Measurements from ENCODE around the gene C22orf39. TPM values are rescaled to one million over a fixed set of nuclear protein-coding genes. Genes with fewer than 3 reads are reported as not detected.

Gene C22orf39
- total RNA-seq, 1 experiment from 2014 or later = 26.5 TPM

DNA sequence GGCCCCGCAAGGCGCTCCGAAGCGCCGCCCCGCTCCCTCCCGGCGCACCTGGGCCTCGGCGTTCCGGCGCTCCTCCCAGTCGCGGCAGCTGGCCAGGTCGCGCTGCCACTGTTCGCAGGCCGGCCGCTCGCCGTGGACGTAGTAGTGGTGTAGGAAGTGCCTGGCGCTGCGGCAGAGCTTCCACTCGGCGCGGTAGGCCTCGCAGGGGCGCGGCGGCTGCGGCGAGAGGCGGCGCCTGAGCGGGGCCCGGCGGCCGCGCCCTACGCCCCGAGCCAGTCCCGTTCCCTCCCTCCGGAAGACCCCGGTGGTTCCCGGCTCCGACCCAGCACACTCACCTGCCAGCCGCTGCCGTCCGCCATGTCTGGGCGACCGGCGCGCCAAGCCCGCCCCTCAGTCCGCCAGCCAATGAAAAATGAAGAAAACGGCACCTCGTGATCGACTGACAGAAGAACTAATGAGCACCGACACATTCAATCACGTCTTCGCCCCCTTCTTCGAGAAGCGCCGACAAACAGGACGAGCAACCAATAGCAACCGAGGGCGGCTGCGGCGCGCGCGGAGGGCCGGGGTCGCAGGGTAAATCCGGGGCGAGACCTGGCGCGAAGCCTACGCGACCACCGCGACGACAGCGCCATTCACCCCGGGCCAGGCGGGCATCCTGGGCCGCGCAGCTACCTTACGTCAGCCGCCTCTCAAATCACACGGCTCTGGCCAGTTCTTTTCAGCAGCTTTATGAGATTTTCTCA is at the start of gene C22orf39 (continued):
- TF ChIP-seq, protein P1, sequence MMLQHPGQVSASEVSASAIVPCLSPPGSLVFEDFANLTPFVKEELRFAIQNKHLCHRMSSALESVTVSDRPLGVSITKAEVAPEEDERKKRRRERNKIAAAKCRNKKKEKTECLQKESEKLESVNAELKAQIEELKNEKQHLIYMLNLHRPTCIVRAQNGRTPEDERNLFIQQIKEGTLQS (CRISPR knock-in tag; conservative IDR thresholded peaks at IDR 0.05) = no peak
- TF ChIP-seq SMAD3 (CRISPR knock-in tag; IDR thresholded peaks at IDR 0.05; ENCODE audit: borderline replicate concordance) (no peak), TEAD4 (CRISPR knock-in tag; IDR thresholded peaks at IDR 0.05) (no peak; the same call in 1 of the 2 replicates), CBFB (CRISPR knock-in tag; IDR thresholded peaks at IDR 0.05; ENCODE audit: low read depth) (no peak), ZNF121 (CRISPR knock-in tag; IDR thresholded peaks at IDR 0.05) (no peak), NFATC4 (CRISPR knock-in tag; IDR thresholded peaks at IDR 0.05) (0 out of 2 replicates have a peak, but pooled peaks have one; percentile 18), NR2C2 (CRISPR knock-in tag; IDR thresholded peaks at IDR 0.05) (no peak), JAZF1 (CRISPR knock-in tag; IDR thresholded peaks at IDR 0.05) (no peak), ZNF232 (CRISPR knock-in tag; IDR thresholded peaks at IDR 0.05) (0 out of 2 replicates have a peak, but pooled peaks have one; percentile 49), TCF7 (CRISPR knock-in tag; IDR thresholded peaks at IDR 0.05; ENCODE audit: low read depth) (no peak)
- TF ChIP-seq, protein P2, sequence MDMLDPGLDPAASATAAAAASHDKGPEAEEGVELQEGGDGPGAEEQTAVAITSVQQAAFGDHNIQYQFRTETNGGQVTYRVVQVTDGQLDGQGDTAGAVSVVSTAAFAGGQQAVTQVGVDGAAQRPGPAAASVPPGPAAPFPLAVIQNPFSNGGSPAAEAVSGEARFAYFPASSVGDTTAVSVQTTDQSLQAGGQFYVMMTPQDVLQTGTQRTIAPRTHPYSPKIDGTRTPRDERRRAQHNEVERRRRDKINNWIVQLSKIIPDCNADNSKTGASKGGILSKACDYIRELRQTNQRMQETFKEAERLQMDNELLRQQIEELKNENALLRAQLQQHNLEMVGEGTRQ (CRISPR knock-in tag; IDR thresholded peaks at IDR 0.05) = no peak
- TF ChIP-seq, protein P3, sequence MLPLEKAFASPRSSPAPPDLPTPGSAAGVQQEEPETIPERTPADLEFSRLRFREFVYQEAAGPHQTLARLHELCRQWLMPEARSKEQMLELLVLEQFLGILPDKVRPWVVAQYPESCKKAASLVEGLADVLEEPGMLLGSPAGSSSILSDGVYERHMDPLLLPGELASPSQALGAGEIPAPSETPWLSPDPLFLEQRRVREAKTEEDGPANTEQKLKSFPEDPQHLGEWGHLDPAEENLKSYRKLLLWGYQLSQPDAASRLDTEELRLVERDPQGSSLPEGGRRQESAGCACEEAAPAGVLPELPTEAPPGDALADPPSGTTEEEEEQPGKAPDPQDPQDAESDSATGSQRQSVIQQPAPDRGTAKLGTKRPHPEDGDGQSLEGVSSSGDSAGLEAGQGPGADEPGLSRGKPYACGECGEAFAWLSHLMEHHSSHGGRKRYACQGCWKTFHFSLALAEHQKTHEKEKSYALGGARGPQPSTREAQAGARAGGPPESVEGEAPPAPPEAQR (CRISPR knock-in tag; IDR thresholded peaks at IDR 0.05) = no peak
- TF ChIP-seq, protein P4, sequence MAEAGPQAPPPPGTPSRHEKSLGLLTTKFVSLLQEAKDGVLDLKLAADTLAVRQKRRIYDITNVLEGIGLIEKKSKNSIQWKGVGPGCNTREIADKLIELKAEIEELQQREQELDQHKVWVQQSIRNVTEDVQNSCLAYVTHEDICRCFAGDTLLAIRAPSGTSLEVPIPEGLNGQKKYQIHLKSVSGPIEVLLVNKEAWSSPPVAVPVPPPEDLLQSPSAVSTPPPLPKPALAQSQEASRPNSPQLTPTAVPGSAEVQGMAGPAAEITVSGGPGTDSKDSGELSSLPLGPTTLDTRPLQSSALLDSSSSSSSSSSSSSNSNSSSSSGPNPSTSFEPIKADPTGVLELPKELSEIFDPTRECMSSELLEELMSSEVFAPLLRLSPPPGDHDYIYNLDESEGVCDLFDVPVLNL (CRISPR knock-in tag; IDR thresholded peaks at IDR 0.05; ENCODE audit: borderline replicate concordance, low read depth) = peak; percentile 85; the same call in 1 of the 2 replicates
- TF ChIP-seq, protein P5, sequence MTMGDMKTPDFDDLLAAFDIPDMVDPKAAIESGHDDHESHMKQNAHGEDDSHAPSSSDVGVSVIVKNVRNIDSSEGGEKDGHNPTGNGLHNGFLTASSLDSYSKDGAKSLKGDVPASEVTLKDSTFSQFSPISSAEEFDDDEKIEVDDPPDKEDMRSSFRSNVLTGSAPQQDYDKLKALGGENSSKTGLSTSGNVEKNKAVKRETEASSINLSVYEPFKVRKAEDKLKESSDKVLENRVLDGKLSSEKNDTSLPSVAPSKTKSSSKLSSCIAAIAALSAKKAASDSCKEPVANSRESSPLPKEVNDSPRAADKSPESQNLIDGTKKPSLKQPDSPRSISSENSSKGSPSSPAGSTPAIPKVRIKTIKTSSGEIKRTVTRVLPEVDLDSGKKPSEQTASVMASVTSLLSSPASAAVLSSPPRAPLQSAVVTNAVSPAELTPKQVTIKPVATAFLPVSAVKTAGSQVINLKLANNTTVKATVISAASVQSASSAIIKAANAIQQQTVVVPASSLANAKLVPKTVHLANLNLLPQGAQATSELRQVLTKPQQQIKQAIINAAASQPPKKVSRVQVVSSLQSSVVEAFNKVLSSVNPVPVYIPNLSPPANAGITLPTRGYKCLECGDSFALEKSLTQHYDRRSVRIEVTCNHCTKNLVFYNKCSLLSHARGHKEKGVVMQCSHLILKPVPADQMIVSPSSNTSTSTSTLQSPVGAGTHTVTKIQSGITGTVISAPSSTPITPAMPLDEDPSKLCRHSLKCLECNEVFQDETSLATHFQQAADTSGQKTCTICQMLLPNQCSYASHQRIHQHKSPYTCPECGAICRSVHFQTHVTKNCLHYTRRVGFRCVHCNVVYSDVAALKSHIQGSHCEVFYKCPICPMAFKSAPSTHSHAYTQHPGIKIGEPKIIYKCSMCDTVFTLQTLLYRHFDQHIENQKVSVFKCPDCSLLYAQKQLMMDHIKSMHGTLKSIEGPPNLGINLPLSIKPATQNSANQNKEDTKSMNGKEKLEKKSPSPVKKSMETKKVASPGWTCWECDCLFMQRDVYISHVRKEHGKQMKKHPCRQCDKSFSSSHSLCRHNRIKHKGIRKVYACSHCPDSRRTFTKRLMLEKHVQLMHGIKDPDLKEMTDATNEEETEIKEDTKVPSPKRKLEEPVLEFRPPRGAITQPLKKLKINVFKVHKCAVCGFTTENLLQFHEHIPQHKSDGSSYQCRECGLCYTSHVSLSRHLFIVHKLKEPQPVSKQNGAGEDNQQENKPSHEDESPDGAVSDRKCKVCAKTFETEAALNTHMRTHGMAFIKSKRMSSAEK (CRISPR knock-in tag; IDR thresholded peaks at IDR 0.05; ENCODE audit: borderline replicate concordance) = no peak

DNA sequence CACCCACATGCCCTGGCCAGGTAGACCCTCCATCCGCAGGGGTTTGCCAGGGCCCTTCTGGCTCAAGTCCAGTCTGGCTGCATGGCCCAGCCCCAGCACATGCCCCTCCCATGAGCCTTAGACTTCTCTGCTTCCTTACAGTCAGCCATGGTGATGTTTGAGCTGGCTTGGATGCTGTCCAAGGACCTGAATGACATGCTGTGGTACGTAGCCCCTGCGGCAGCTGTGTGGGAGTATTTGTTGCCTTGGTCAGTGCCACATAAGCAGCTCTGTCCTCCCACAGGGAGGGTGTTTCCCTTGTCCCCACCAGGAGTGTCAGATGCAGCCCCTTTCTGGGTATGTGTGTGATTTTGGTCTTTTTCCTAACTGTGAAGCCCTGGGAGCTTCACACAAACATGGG is 49.7 kb upstream of the C22orf39 start:
- DNase-seq (ENCODE audit: low spot score) = no peak
- no peak overlapping the region for H3K27ac Mint-ChIP-seq
- ATAC-seq = no peak
- ChIA-PET POLR2A (no interaction called here), CTCF (interaction anchor here (1.4 to 1.8 kb wide), 2 partner anchors 62 to 132 kb away, joined by 4 read pairs; no protein-coding TSS in a partner anchor)
- no peaks in the 10 kb centered on the region for H3K27me3 Mint-ChIP-seq (ENCODE audit: low read depth)
- no peak overlapping the region for H3K4me3 Mint-ChIP-seq
- H3K4me1 Mint-ChIP-seq = no peaks in the 10 kb centered on the region
- H3K36me3 Mint-ChIP-seq = peaks cover 31% of the 10 kb centered on the region
- no peaks in the 10 kb centered on the region for H3K9me3 Mint-ChIP-seq
- TF ChIP-seq, protein P6, sequence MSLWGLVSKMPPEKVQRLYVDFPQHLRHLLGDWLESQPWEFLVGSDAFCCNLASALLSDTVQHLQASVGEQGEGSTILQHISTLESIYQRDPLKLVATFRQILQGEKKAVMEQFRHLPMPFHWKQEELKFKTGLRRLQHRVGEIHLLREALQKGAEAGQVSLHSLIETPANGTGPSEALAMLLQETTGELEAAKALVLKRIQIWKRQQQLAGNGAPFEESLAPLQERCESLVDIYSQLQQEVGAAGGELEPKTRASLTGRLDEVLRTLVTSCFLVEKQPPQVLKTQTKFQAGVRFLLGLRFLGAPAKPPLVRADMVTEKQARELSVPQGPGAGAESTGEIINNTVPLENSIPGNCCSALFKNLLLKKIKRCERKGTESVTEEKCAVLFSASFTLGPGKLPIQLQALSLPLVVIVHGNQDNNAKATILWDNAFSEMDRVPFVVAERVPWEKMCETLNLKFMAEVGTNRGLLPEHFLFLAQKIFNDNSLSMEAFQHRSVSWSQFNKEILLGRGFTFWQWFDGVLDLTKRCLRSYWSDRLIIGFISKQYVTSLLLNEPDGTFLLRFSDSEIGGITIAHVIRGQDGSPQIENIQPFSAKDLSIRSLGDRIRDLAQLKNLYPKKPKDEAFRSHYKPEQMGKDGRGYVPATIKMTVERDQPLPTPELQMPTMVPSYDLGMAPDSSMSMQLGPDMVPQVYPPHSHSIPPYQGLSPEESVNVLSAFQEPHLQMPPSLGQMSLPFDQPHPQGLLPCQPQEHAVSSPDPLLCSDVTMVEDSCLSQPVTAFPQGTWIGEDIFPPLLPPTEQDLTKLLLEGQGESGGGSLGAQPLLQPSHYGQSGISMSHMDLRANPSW (CRISPR knock-in tag; conservative IDR thresholded peaks at IDR 0.05; ENCODE audit: low read depth) = no peak
- TF ChIP-seq SMAD4 (CRISPR knock-in tag; IDR thresholded peaks at IDR 0.05) (no peak), NFYB (CRISPR knock-in tag; conservative IDR thresholded peaks at IDR 0.05; ENCODE audit: low read depth) (no peak), TEAD4 (CRISPR knock-in tag; IDR thresholded peaks at IDR 0.05) (no peak), IRF2 (CRISPR knock-in tag; IDR thresholded peaks at IDR 0.05; ENCODE audit: borderline replicate concordance, low read depth) (no peak)
- TF ChIP-seq, protein P7, sequence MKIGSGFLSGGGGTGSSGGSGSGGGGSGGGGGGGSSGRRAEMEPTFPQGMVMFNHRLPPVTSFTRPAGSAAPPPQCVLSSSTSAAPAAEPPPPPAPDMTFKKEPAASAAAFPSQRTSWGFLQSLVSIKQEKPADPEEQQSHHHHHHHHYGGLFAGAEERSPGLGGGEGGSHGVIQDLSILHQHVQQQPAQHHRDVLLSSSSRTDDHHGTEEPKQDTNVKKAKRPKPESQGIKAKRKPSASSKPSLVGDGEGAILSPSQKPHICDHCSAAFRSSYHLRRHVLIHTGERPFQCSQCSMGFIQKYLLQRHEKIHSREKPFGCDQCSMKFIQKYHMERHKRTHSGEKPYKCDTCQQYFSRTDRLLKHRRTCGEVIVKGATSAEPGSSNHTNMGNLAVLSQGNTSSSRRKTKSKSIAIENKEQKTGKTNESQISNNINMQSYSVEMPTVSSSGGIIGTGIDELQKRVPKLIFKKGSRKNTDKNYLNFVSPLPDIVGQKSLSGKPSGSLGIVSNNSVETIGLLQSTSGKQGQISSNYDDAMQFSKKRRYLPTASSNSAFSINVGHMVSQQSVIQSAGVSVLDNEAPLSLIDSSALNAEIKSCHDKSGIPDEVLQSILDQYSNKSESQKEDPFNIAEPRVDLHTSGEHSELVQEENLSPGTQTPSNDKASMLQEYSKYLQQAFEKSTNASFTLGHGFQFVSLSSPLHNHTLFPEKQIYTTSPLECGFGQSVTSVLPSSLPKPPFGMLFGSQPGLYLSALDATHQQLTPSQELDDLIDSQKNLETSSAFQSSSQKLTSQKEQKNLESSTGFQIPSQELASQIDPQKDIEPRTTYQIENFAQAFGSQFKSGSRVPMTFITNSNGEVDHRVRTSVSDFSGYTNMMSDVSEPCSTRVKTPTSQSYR (CRISPR knock-in tag; IDR thresholded peaks at IDR 0.05) = no peak
- TF ChIP-seq, protein P2 (CRISPR knock-in tag; IDR thresholded peaks at IDR 0.05) = no peak
